CD14-positive monocyte (primary cell): ENCODE measurements around the gene CTNNA2. TPM values are rescaled to one million over a fixed set of nuclear protein-coding genes. Genes with fewer than 3 reads are reported as not detected.

Experiments used
- DNase-seq, 3 donors: peaks; one replicate each; pipeline ENCODE4 v3.0.0-alpha.2; 2011 to 2022
- H2AFZ ChIP-seq: 2 replicates; pipeline ENCODE4 v1.6.0; 2012; ENCODE audit warnings: mild to moderate bottlenecking, low read depth, low read length, inconsistent platforms; ENCODE audit not compliant: insufficient read depth, poor library complexity, severe bottlenecking
- H3K27ac ChIP-seq, 2 donors: 1 replicate in 1 of 2; 2 replicates in 1 of 2; pipeline ENCODE4 v1.5.1; 2012 to 2013; ENCODE audit warnings: low read length in 2 of 2, control low read depth in 1 of 2, inconsistent platforms in 1 of 2, low read depth in 1 of 2, mild to moderate bottlenecking in 1 of 2
- H3K27me3 ChIP-seq, 2 donors: one replicate each; pipeline versions ENCODE4 v1.6.0 to v1.6.1; 2011 to 2013; ENCODE audit warnings: low read length in 2 of 2; ENCODE audit not compliant: control insufficient read depth in 2 of 2, insufficient read depth in 2 of 2
- H3K36me3 ChIP-seq, 2 donors: replicated peaks in 1 of 2; 1 replicate in 1 of 2; 2 replicates in 1 of 2; pipeline versions ENCODE4 v1.5.1 to v1.6.1; 2012 to 2013; ENCODE audit warnings: low read length in 2 of 2, control low read depth in 1 of 2, inconsistent platforms in 1 of 2, mild to moderate bottlenecking in 1 of 2; ENCODE audit not compliant: insufficient read depth in 2 of 2, control insufficient read depth in 1 of 2
- H3K4me1 ChIP-seq, 2 donors: 1 replicate in 1 of 2; 2 replicates in 1 of 2; pipeline versions ENCODE4 v1.5.1 to v1.6.1; 2012 to 2013; ENCODE audit warnings: low read length in 2 of 2, control low read depth in 1 of 2, inconsistent platforms in 1 of 2, mild to moderate bottlenecking in 1 of 2, moderate library complexity in 1 of 2; ENCODE audit not compliant: insufficient read depth in 2 of 2, control insufficient read depth in 1 of 2
- H3K4me2 ChIP-seq: replicated peaks from 2 replicates; pipeline ENCODE3; 2012; ENCODE audit warnings: low read length, moderate library complexity, mild to moderate bottlenecking; ENCODE audit not compliant: poor library complexity, severe bottlenecking; ENCODE audit errors: extremely low read depth
- H3K4me3 ChIP-seq, 3 experiments: fragments of 200-600 bp in 1 of 3; sonication (generic) in 1 of 3; replicated peaks in 1 of 3; 1 replicate in 2 of 3; 2 replicates in 1 of 3; pipeline ENCODE4 v1.5.1; 2011 to 2013; ENCODE audit warnings: low read length in 3 of 3, mild to moderate bottlenecking in 3 of 3, control low read depth in 2 of 3, low read depth in 2 of 3, inconsistent platforms in 1 of 3, moderate library complexity in 1 of 3
- H3K79me2 ChIP-seq: 2 replicates; pipeline ENCODE4 v1.6.0; 2012; ENCODE audit warnings: mild to moderate bottlenecking, control low read depth, inconsistent platforms, low read length, moderate library complexity; ENCODE audit not compliant: insufficient read depth
- H3K9ac ChIP-seq: 2 replicates; pipeline ENCODE4 v1.6.0; 2017; ENCODE audit warnings: low read length, mild to moderate bottlenecking; ENCODE audit not compliant: insufficient read depth, poor library complexity, severe bottlenecking
- H3K9me3 ChIP-seq, 2 donors: replicated peaks in 1 of 2; 1 replicate in 1 of 2; 2 replicates in 1 of 2; pipeline versions ENCODE4 v1.5.1 to v1.6.1; 2012 to 2013; ENCODE audit warnings: low read length in 2 of 2, control low read depth in 1 of 2; ENCODE audit not compliant: control insufficient read depth in 1 of 2, insufficient read depth in 1 of 2
- H4K20me1 ChIP-seq: 2 replicates; pipeline ENCODE4 v1.6.0; 2012; ENCODE audit warnings: mild to moderate bottlenecking, low read length, control low read depth, moderate library complexity; ENCODE audit not compliant: insufficient read depth
- H3K27ac Mint-ChIP-seq, 7 donors: one replicate each; pipeline ENCODE4 v1.8.0; 2020; ENCODE audit warnings: mild to moderate bottlenecking in 7 of 7, mixed read lengths in 7 of 7, moderate library complexity in 6 of 7, inconsistent platforms in 2 of 7
- H3K27me3 Mint-ChIP-seq, 3 donors: one replicate each; pipeline ENCODE4 v1.8.0; 2021 to 2022; ENCODE audit warnings: low read depth in 3 of 3, mild to moderate bottlenecking in 3 of 3, mixed read lengths in 3 of 3, moderate library complexity in 3 of 3, inconsistent platforms in 1 of 3
- H3K36me3 Mint-ChIP-seq, 2 donors: one replicate each; pipeline ENCODE4 v1.8.0; 2020; ENCODE audit warnings: mixed read lengths in 2 of 2, inconsistent platforms in 1 of 2, mild to moderate bottlenecking in 1 of 2
- H3K4me1 Mint-ChIP-seq: one replicate; pipeline ENCODE4 v1.8.0; 2020; ENCODE audit warnings: mild to moderate bottlenecking, mixed read lengths
- H3K4me3 Mint-ChIP-seq, 2 donors: one replicate each; pipeline ENCODE4 v1.8.0; 2020; ENCODE audit warnings: mild to moderate bottlenecking in 2 of 2, mixed read lengths in 2 of 2, moderate library complexity in 1 of 2
- H3K9me3 Mint-ChIP-seq, 7 donors: one replicate each; pipeline ENCODE4 v1.8.0; 2020 to 2022; ENCODE audit warnings: mixed read lengths in 7 of 7, mild to moderate bottlenecking in 6 of 7, moderate library complexity in 6 of 7, inconsistent platforms in 2 of 7
- CTCF ChIP-seq: fragments of 200-600 bp; IDR thresholded peaks from one replicate; pipeline ENCODE4 v1.8.0; 2022; ENCODE audit warnings: antibody characterized with exemption, mild to moderate bottlenecking
- WGBS: methylation state at CpG from one replicate; pipeline ENCODE4 v1.1.5; 2013; ENCODE audit warnings: missing lambda C conversion rate; ENCODE audit not compliant: insufficient coverage; 5-methylcytosine and 5-hydroxymethylcytosine counted together
- intact Hi-C, 2 donors: fragments of 100-400 bp; cut with micrococcal nuclease; formaldehyde crosslinking; loops; one replicate each; pipeline versions ENCODE4 v1.15.0 to v1.15.1; 2023
- polyA plus RNA-seq, 3 donors: library from polyadenylated mRNA; depleted of rRNA in 1 of 3; unstranded in 2 of 3; stranded (reverse) in 1 of 3; fragments of 300-500 nt in 2 of 3; fragments of >200 nt in 1 of 3; fragmentation: Illumina TruSeq in 2 of 3; gene quantifications; 1 replicate in 2 of 3; 2 replicates in 1 of 3; pipeline ENCODE4 v1.2.3, GENCODE V29; 2012 to 2021

Gene CTNNA2
- polyA plus RNA-seq, 3 donors = not detected

GRCh38 chr2:79892123-79892522 is 379.3 kb downstream of the CTNNA2 start:
- H3K36me3 Mint-ChIP-seq = no peaks in the 10 kb centered on the region
- H3K9ac ChIP-seq = no peak overlapping the region
- no peak for DNase-seq
- no peaks in the 10 kb centered on the region for H3K9me3 ChIP-seq
- no peak overlapping the region for H3K27ac Mint-ChIP-seq
- H4K20me1 ChIP-seq = no peaks in the 10 kb centered on the region
- no peak overlapping the region for H2AFZ ChIP-seq
- no peak overlapping the region for H3K4me2 ChIP-seq
- peaks cover 0 to 1% (median 1%) of the 10 kb centered on the region in 3 donors for H3K27me3 Mint-ChIP-seq
- intact Hi-C loops = no loop called here
- H3K79me2 ChIP-seq = no peaks in the 10 kb centered on the region
- H3K27ac ChIP-seq = no peak overlapping the region
- no peaks in the 10 kb centered on the region for H3K9me3 Mint-ChIP-seq
- no peaks in the 10 kb centered on the region for H3K4me1 Mint-ChIP-seq
- WGBS = no CpG with 5 or more reads among the region's 2 CpGs
- H3K4me1 ChIP-seq = no peaks in the 10 kb centered on the region
- no peaks in the 10 kb centered on the region for H3K36me3 ChIP-seq
- H3K27me3 ChIP-seq = no peaks in the 10 kb centered on the region
- H3K4me3 Mint-ChIP-seq = no peak overlapping the region
- no peak for TF ChIP-seq CTCF
- no peak overlapping the region for H3K4me3 ChIP-seq

- H3K4me2 ChIP-seq = no peak overlapping the region
- no peak overlapping the region for H3K27ac ChIP-seq
- H3K36me3 Mint-ChIP-seq = no peaks in the 10 kb centered on the region
- H3K36me3 ChIP-seq = no peaks in the 10 kb centered on the region
- no peak for DNase-seq
- H3K79me2 ChIP-seq = no peaks in the 10 kb centered on the region
- H2AFZ ChIP-seq = no peak overlapping the region
- WGBS = no CpG with 5 or more reads among the region's 4 CpGs
- no peaks in the 10 kb centered on the region for H3K9me3 ChIP-seq
- no peak overlapping the region for H3K9ac ChIP-seq
- no peaks in the 10 kb centered on the region for H4K20me1 ChIP-seq
- H3K27ac Mint-ChIP-seq = no peak overlapping the region
- peaks cover 0 to 2% (median 0%) of the 10 kb centered on the region in 7 donors for H3K9me3 Mint-ChIP-seq
- H3K4me3 ChIP-seq = no peak overlapping the region
- H3K4me1 ChIP-seq = no peaks in the 10 kb centered on the region
- no peaks in the 10 kb centered on the region for H3K4me1 Mint-ChIP-seq
- H3K4me3 Mint-ChIP-seq = no peak overlapping the region
- H3K27me3 Mint-ChIP-seq = peaks cover 0 to 3% (median 2%) of the 10 kb centered on the region in 3 donors
- intact Hi-C loops = no loop called here
- no peaks in the 10 kb centered on the region for H3K27me3 ChIP-seq
- no peak for TF ChIP-seq CTCF
Measured at GRCh38 chr2:79899196-79899595, 386.3 kb downstream of the CTNNA2 start.
